Mesenchymal stem cell (in vitro differentiated cells and primary cell): ENCODE measurements around the gene RNF157.

Source experiments
- DNase-seq: peaks from one replicate; pipeline ENCODE4 v3.0.0-alpha.2; 2013
- H2AFZ ChIP-seq: one replicate; pipeline ENCODE4 v1.6.1; 2013; ENCODE audit warnings: low read depth, mild to moderate bottlenecking, control low read depth, inconsistent platforms, low read length, moderate library complexity
- H2AK5ac ChIP-seq: 2 replicates; pipeline ENCODE4 v1.6.1; 2013; ENCODE audit warnings: low read length, moderate library complexity, mild to moderate bottlenecking, inconsistent platforms; ENCODE audit not compliant: severe bottlenecking
- H2BK120ac ChIP-seq: one replicate; pipeline ENCODE4 v1.6.1; 2013; ENCODE audit warnings: low read depth, mild to moderate bottlenecking, inconsistent platforms, low read length, moderate library complexity
- H2BK12ac ChIP-seq, 2 experiments: one replicate each; pipeline ENCODE4 v1.6.1; 2013; ENCODE audit warnings: inconsistent platforms in 2 of 2, low read length in 2 of 2, mild to moderate bottlenecking in 2 of 2, moderate library complexity in 2 of 2, control low read depth in 1 of 2
- H2BK15ac ChIP-seq: one replicate; pipeline ENCODE4 v1.6.1; 2013; ENCODE audit warnings: mild to moderate bottlenecking, low read depth, inconsistent platforms; ENCODE audit not compliant: poor library complexity, severe bottlenecking
- H2BK5ac ChIP-seq: 2 replicates; pipeline ENCODE4 v1.6.1; 2013; ENCODE audit warnings: low read depth, mild to moderate bottlenecking, low read length, control low read depth, inconsistent platforms; ENCODE audit not compliant: poor library complexity, severe bottlenecking
- H3K14ac ChIP-seq, 2 experiments: one replicate each; pipeline ENCODE4 v1.6.1; 2013; ENCODE audit warnings: inconsistent platforms in 2 of 2, low read length in 2 of 2, control low read depth in 1 of 2, mild to moderate bottlenecking in 1 of 2, moderate library complexity in 1 of 2
- H3K18ac ChIP-seq, 2 experiments: one replicate each; pipeline ENCODE4 v1.6.1; 2013; ENCODE audit warnings: inconsistent platforms in 2 of 2, low read length in 2 of 2, control low read depth in 1 of 2, low read depth in 1 of 2, mild to moderate bottlenecking in 1 of 2
- H3K23ac ChIP-seq, 2 experiments: one replicate each; pipeline ENCODE4 v1.6.1; 2013; ENCODE audit warnings: inconsistent platforms in 2 of 2, low read length in 2 of 2, mild to moderate bottlenecking in 2 of 2, moderate library complexity in 2 of 2, control low read depth in 1 of 2
- H3K27ac ChIP-seq: 2 replicates; pipeline ENCODE4 v1.5.1; 2013; ENCODE audit warnings: mild to moderate bottlenecking, moderate library complexity, low read length, control low read depth, inconsistent platforms; ENCODE audit not compliant: poor library complexity, severe bottlenecking
- H3K27me3 ChIP-seq, 2 experiments: 2 replicates each; pipeline versions ENCODE4 v1.6.1 to v1.7.0; 2013; ENCODE audit warnings: low read length in 2 of 2, mild to moderate bottlenecking in 2 of 2, moderate library complexity in 2 of 2, control low read depth in 1 of 2, inconsistent platforms in 1 of 2; ENCODE audit not compliant: control insufficient read depth in 1 of 2, insufficient read depth in 1 of 2
- H3K36me3 ChIP-seq, 2 experiments: 2 replicates each; pipeline versions ENCODE4 v1.6.1 to v1.7.0; 2013; ENCODE audit warnings: low read length in 2 of 2, control low read depth in 1 of 2, inconsistent platforms in 1 of 2, low read depth in 1 of 2, mild to moderate bottlenecking in 1 of 2; ENCODE audit not compliant: insufficient read depth in 2 of 2, control insufficient read depth in 1 of 2
- H3K4ac ChIP-seq, 2 experiments: one replicate each; pipeline ENCODE4 v1.6.1; 2013; ENCODE audit warnings: inconsistent platforms in 2 of 2, low read length in 2 of 2, mild to moderate bottlenecking in 2 of 2, moderate library complexity in 2 of 2, control low read depth in 1 of 2, low read depth in 1 of 2
- H3K4me1 ChIP-seq: 2 replicates; pipeline ENCODE4 v1.6.1; 2013; ENCODE audit warnings: low read depth, low read length, control low read depth; ENCODE audit not compliant: control insufficient read depth, insufficient read depth
- H3K4me2 ChIP-seq: 2 replicates; pipeline ENCODE4 v1.6.1; 2013; ENCODE audit warnings: low read length, mild to moderate bottlenecking, inconsistent platforms; ENCODE audit not compliant: poor library complexity, severe bottlenecking
- H3K4me3 ChIP-seq, 2 experiments: 2 replicates each; pipeline versions ENCODE4 v1.5.1 to v1.7.0; 2013; ENCODE audit warnings: low read length in 2 of 2, mild to moderate bottlenecking in 2 of 2, control low read depth in 1 of 2, low read depth in 1 of 2; ENCODE audit not compliant: insufficient read depth in 1 of 2
- H3K79me1 ChIP-seq: replicated peaks from 2 replicates; pipeline ENCODE4 v1.6.1; 2013; ENCODE audit warnings: mild to moderate bottlenecking, control low read depth, low read length, inconsistent platforms; ENCODE audit not compliant: poor library complexity, severe bottlenecking
- H3K9ac ChIP-seq: 2 replicates; pipeline ENCODE4 v1.7.0; 2013; ENCODE audit warnings: mild to moderate bottlenecking, low read length, moderate library complexity
- H3K9me3 ChIP-seq: 2 replicates; pipeline ENCODE4 v1.7.0; 2013; ENCODE audit warnings: mild to moderate bottlenecking, low read length; ENCODE audit not compliant: control insufficient read depth
- H4K8ac ChIP-seq: one replicate; pipeline ENCODE4 v1.6.1; 2013; ENCODE audit warnings: inconsistent platforms, mild to moderate bottlenecking, low read length, moderate library complexity
- H4K91ac ChIP-seq: one replicate; pipeline ENCODE4 v1.6.1; 2013; ENCODE audit warnings: mild to moderate bottlenecking, low read length, inconsistent platforms
- WGBS: methylation state at CpG from one replicate; pipeline ENCODE4 v1.1.7; 2013; ENCODE audit warnings: mixed read lengths; 5-methylcytosine and 5-hydroxymethylcytosine counted together

The RNF157 gene

DNA sequence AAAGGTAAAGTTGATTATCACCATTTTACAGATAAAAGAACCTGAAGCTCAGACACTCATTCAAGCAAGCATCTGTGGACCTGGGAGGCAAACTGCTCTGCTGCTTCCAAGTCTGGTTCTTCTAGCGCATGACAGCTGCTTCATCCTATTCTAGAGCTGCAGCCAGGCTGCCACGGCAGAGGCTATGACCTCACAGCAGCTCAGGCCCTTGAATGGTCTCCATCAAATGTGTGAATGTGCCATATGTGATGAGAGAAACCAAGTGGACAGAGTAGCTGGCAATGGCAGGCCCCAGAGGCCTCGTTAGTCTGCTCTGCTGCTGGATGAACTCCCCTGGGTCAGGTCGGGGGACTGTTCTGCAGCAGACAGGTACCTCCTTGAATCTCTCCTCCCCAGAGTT is 68.6 kb downstream of the RNF157 start:
- Histone ChIP-seq H3K4me1 (no peaks in the 10 kb centered on the region), H3K9ac (no peak overlapping the region), H2BK12ac (no peak overlapping the region), H3K4ac (no peak overlapping the region), H3K9me3 (no peaks in the 10 kb centered on the region), H2BK120ac (no peak overlapping the region), H4K8ac (no peak overlapping the region), H2AK5ac (no peak overlapping the region), H3K27ac (no peak overlapping the region), H3K4me3 (no peak overlapping the region), H3K14ac (no peak overlapping the region), H4K91ac (no peak overlapping the region), H2BK15ac (no peak overlapping the region), H3K18ac (no peak overlapping the region), H3K27me3 (no peaks in the 10 kb centered on the region), H3K23ac (no peak overlapping the region), H2BK5ac (no peak overlapping the region), H3K79me1 (no peaks in the 10 kb centered on the region), H3K36me3 (peaks cover 0 to 3% of the 10 kb centered on the region in 2 experiments), H3K4me2 (no peak overlapping the region), H2AFZ (no peak overlapping the region)
- DNase-seq: no peak
- WGBS: 89% methylated on average over 4 of the region's 4 CpGs

DNA sequence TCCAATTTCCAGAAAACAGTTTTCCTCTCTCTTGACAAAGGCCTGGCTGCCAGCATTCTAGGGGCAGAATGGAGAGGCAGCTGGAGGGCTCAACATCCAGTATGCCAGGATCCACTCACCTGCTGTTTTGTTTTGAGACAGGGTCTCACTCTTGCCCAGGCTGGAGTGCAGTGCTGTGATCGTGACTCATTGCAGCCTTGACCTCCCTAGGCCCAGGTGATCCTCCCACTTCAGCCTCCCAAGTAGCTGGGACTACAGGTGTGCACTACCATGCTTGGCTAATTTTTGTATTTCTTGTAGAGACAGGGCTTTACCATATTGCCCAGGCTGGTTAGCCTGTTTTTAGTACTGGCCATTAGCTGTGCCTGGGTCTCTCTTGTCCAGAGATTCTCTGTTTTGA is 70.2 kb downstream of the RNF157 start:
- no peaks in the 10 kb centered on the region for H3K79me1 ChIP-seq
- H4K8ac ChIP-seq: no peak overlapping the region
- H3K4ac ChIP-seq: no peak overlapping the region
- no peak overlapping the region for H3K27ac ChIP-seq
- no peak overlapping the region for H3K9ac ChIP-seq
- no peak overlapping the region for H2AK5ac ChIP-seq
- H3K9me3 ChIP-seq: no peaks in the 10 kb centered on the region
- no peak overlapping the region for H3K14ac ChIP-seq
- H3K27me3 ChIP-seq: no peaks in the 10 kb centered on the region
- H2BK12ac ChIP-seq: no peak overlapping the region
- no peak overlapping the region for H2BK15ac ChIP-seq
- H2BK5ac ChIP-seq: no peak overlapping the region
- H3K36me3 ChIP-seq: peaks cover 0 to 7% of the 10 kb centered on the region in 2 experiments
- no peak overlapping the region for H2AFZ ChIP-seq
- no peak overlapping the region for H3K4me2 ChIP-seq
- no peak overlapping the region for H3K23ac ChIP-seq
- no peak overlapping the region for H3K4me3 ChIP-seq
- H3K18ac ChIP-seq: no peak overlapping the region
- H3K4me1 ChIP-seq: no peaks in the 10 kb centered on the region
- H4K91ac ChIP-seq: no peak overlapping the region
- 86% methylated on average over 1 of the region's 1 CpG for WGBS
- no peak overlapping the region for H2BK120ac ChIP-seq
- no peak for DNase-seq

- 88% methylated on average over 10 of the region's 10 CpGs for WGBS
These were observed 73.4 kb downstream of the RNF157 start for GRCh38 chr17:76166906-76167305.

GRCh38 chr17:76166168-76166567 is 74.1 kb downstream of the RNF157 start:
- Histone ChIP-seq H3K27ac (no peak overlapping the region), H2BK15ac (no peak overlapping the region), H3K36me3 (peaks cover 0 to 7% of the 10 kb centered on the region in 2 experiments), H3K9ac (no peak overlapping the region), H3K23ac (no peak overlapping the region), H2AFZ (no peak overlapping the region), H2BK12ac (no peak overlapping the region), H3K27me3 (no peaks in the 10 kb centered on the region), H3K14ac (peak overlapping the region in 1 of 2 experiments; percentile 7), H3K18ac (no peak overlapping the region), H2BK5ac (no peak overlapping the region), H3K9me3 (no peaks in the 10 kb centered on the region), H3K4me2 (no peak overlapping the region), H4K91ac (no peak overlapping the region), H3K4ac (no peak overlapping the region), H2BK120ac (no peak overlapping the region), H3K4me1 (peaks cover 7% of the 10 kb centered on the region), H3K79me1 (no peaks in the 10 kb centered on the region), H2AK5ac (no peak overlapping the region), H4K8ac (no peak overlapping the region), H3K4me3 (no peak overlapping the region)
- no peak for DNase-seq
- WGBS: 90% methylated on average over 7 of the region's 7 CpGs

More at GRCh38 chr17:76166906-76167305, 73.4 kb downstream of the RNF157 start:
- Histone ChIP-seq H2BK15ac (no peak overlapping the region), H4K8ac (no peak overlapping the region), H3K18ac (no peak overlapping the region), H3K4me3 (no peak overlapping the region), H2BK120ac (no peak overlapping the region), H3K9me3 (no peaks in the 10 kb centered on the region), H3K14ac (peak overlapping the region in 1 of 2 experiments; percentile 7), H3K4ac (no peak overlapping the region), H2AK5ac (no peak overlapping the region), H3K36me3 (peaks cover 0 to 7% of the 10 kb centered on the region in 2 experiments), H3K4me2 (no peak overlapping the region), H3K23ac (peak overlapping the region in 1 of 2 experiments; percentile 62), H3K79me1 (no peaks in the 10 kb centered on the region), H3K4me1 (no peaks in the 10 kb centered on the region), H3K27ac (no peak overlapping the region), H2BK12ac (no peak overlapping the region), H2AFZ (no peak overlapping the region), H3K27me3 (no peaks in the 10 kb centered on the region), H2BK5ac (no peak overlapping the region), H3K9ac (no peak overlapping the region), H4K91ac (no peak overlapping the region)
- DNase-seq: no peak
